MM.1S (cell line): ENCODE results near the gene GPR42.

ENCODE experiments used
- DNase-seq: peaks from one replicate; pipeline ENCODE4 v3.0.0-alpha.2; 2015
- H2AFZ ChIP-seq: fragments of 300-600 bp; sonication (generic); 2 replicates; pipeline ENCODE4 v1.6.0; 2016; ENCODE audit warnings: antibody characterized with exemption, low read length
- H3F3A ChIP-seq: fragments of 300-600 bp; sonication (generic); 2 replicates; pipeline ENCODE4 v1.6.1; 2016; ENCODE audit warnings: mild to moderate bottlenecking, antibody characterized with exemption, low read length, moderate library complexity, mixed read lengths; ENCODE audit not compliant: insufficient read depth
- H3K27ac ChIP-seq: fragments of 300-600 bp; sonication (generic); 2 replicates; pipeline ENCODE4 v1.5.1; 2016; ENCODE audit warnings: mild to moderate bottlenecking, low read length
- H3K27me3 ChIP-seq: fragments of 300-600 bp; sonication (generic); replicated peaks from 2 replicates; pipeline ENCODE4 v1.6.0; 2016; ENCODE audit warnings: low read length; ENCODE audit not compliant: insufficient read depth
- H3K36me3 ChIP-seq: fragments of 300-600 bp; sonication (generic); replicated peaks from 2 replicates; pipeline ENCODE4 v1.6.1; 2016; ENCODE audit warnings: mild to moderate bottlenecking, low read length, mixed read lengths; ENCODE audit not compliant: insufficient read depth
- H3K4me1 ChIP-seq: fragments of 300-600 bp; sonication (generic); 2 replicates; pipeline ENCODE4 v1.6.1; 2016; ENCODE audit warnings: low read length, mixed read lengths
- H3K4me2 ChIP-seq: fragments of 300-600 bp; sonication (generic); 2 replicates; pipeline ENCODE4 v1.6.0; 2016; ENCODE audit warnings: low read depth, low read length
- H3K4me3 ChIP-seq: fragments of 300-600 bp; sonication (generic); 2 replicates; pipeline ENCODE4 v1.5.1; 2016; ENCODE audit warnings: low read length, mixed read lengths
- H3K79me2 ChIP-seq: fragments of 300-600 bp; sonication (generic); 2 replicates; pipeline ENCODE4 v1.6.1; 2016; ENCODE audit warnings: mixed run types, low read length, mixed read lengths
- H3K9ac ChIP-seq: fragments of 300-600 bp; sonication (generic); 2 replicates; pipeline ENCODE4 v1.6.1; 2016; ENCODE audit warnings: low read length, mixed read lengths
- H3K9me2 ChIP-seq: fragments of 300-600 bp; sonication (generic); replicated peaks from 2 replicates; pipeline ENCODE4 v1.6.1; 2016; ENCODE audit warnings: mild to moderate bottlenecking, low read length, mixed read lengths; ENCODE audit not compliant: insufficient read depth
- H3K9me3 ChIP-seq: fragments of 300-600 bp; sonication (generic); replicated peaks from 2 replicates; pipeline ENCODE4 v1.6.1; 2016; ENCODE audit warnings: mild to moderate bottlenecking, low read length, mixed read lengths; ENCODE audit not compliant: insufficient read depth
- H4K20me1 ChIP-seq: fragments of 300-600 bp; sonication (generic); 2 replicates; pipeline ENCODE4 v1.6.1; 2016; ENCODE audit warnings: mild to moderate bottlenecking, low read length, moderate library complexity, mixed read lengths; ENCODE audit not compliant: insufficient read depth
- EZH2 ChIP-seq: fragments of 300-600 bp; sonication (generic); optimal IDR thresholded peaks from 2 replicates; pipeline ENCODE3; 2017; ENCODE audit warnings: low read depth, mild to moderate bottlenecking, antibody characterized with exemption, low read length, mixed read lengths
- EZH2phosphoT487 ChIP-seq: fragments of 300-600 bp; sonication (generic); IDR thresholded peaks from 2 replicates; pipeline ENCODE4 v1.6.1; 2018; ENCODE audit warnings: antibody characterized with exemption, low read length
- TF ChIP-seq, protein P1 (sequence below): fragments of 300-600 bp; sonication (generic); IDR thresholded peaks from 2 replicates; pipeline ENCODE4 v1.5.1; 2016; ENCODE audit warnings: antibody characterized with exemption, low read length, mixed read lengths

Gene GPR42

DNA sequence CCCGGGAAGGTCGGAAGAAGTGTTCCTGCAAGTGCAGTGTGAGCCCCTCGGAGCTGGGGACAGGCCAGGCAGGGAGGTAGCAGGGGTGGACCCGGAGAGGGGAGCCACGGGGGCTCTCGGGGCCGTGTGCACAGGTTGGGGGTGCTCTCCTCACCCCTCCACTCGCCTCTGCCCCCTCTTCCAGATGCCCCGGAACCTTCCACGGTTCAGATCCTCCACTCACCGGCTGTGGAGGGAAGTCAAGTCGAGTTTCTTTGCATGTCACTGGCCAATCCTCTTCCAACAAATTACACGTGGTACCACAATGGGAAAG is 32.9 kb upstream of the GPR42 start:
- H3F3A ChIP-seq, result no peaks in the 10 kb centered on the region
- no peak overlapping the region for H3K27ac ChIP-seq
- no peak overlapping the region for H3K9ac ChIP-seq
- no peaks in the 10 kb centered on the region for H3K9me2 ChIP-seq
- H4K20me1 ChIP-seq, result no peaks in the 10 kb centered on the region
- no peaks in the 10 kb centered on the region for H3K79me2 ChIP-seq
- H3K36me3 ChIP-seq, result no peaks in the 10 kb centered on the region
- no peaks in the 10 kb centered on the region for H3K4me1 ChIP-seq
- TF ChIP-seq, protein P1, sequence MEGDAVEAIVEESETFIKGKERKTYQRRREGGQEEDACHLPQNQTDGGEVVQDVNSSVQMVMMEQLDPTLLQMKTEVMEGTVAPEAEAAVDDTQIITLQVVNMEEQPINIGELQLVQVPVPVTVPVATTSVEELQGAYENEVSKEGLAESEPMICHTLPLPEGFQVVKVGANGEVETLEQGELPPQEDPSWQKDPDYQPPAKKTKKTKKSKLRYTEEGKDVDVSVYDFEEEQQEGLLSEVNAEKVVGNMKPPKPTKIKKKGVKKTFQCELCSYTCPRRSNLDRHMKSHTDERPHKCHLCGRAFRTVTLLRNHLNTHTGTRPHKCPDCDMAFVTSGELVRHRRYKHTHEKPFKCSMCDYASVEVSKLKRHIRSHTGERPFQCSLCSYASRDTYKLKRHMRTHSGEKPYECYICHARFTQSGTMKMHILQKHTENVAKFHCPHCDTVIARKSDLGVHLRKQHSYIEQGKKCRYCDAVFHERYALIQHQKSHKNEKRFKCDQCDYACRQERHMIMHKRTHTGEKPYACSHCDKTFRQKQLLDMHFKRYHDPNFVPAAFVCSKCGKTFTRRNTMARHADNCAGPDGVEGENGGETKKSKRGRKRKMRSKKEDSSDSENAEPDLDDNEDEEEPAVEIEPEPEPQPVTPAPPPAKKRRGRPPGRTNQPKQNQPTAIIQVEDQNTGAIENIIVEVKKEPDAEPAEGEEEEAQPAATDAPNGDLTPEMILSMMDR, result no peak
- no peak for TF ChIP-seq EZH2phosphoT487
- no peak for TF ChIP-seq EZH2
- no peak overlapping the region for H3K4me2 ChIP-seq
- no peak overlapping the region for H3K4me3 ChIP-seq
- no peak for DNase-seq
- peaks cover 92% of the 10 kb centered on the region for H3K27me3 ChIP-seq
- no peaks in the 10 kb centered on the region for H3K9me3 ChIP-seq
- no peak overlapping the region for H2AFZ ChIP-seq

DNA sequence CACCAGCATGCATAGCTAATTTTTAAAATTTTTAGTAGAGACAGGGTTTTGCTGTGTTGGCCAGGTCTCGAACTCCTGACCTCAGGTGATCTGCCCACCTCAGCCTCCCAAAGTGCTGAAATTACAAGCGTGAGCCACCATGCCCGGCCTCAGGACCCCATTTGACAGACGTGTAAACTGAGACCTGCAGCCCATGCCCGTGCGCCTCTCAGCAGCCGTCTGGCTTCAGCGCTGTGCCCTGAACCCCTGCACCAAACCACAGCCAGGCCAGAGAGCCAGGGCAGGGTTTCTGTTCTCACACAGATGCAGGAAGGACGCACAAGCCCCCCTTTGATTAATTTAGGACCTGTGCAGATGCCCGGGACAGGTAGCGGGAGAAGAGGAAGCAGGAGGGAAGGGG is 30.4 kb upstream of the GPR42 start:
- peaks cover 92% of the 10 kb centered on the region for H3K27me3 ChIP-seq
- H3K79me2 ChIP-seq, result no peaks in the 10 kb centered on the region
- no peaks in the 10 kb centered on the region for H3K9me2 ChIP-seq
- H4K20me1 ChIP-seq, result no peaks in the 10 kb centered on the region
- H3K4me3 ChIP-seq, result no peak overlapping the region
- H3K9ac ChIP-seq, result no peak overlapping the region
- no peaks in the 10 kb centered on the region for H3F3A ChIP-seq
- no peaks in the 10 kb centered on the region for H3K36me3 ChIP-seq
- H3K4me2 ChIP-seq, result no peak overlapping the region
- TF ChIP-seq EZH2phosphoT487 (no peak), EZH2 (no peak)
- TF ChIP-seq, protein P1, result no peak
- no peak for DNase-seq
- H3K9me3 ChIP-seq, result no peaks in the 10 kb centered on the region
- no peaks in the 10 kb centered on the region for H3K4me1 ChIP-seq
- H2AFZ ChIP-seq, result no peak overlapping the region
- H3K27ac ChIP-seq, result no peak overlapping the region

DNA sequence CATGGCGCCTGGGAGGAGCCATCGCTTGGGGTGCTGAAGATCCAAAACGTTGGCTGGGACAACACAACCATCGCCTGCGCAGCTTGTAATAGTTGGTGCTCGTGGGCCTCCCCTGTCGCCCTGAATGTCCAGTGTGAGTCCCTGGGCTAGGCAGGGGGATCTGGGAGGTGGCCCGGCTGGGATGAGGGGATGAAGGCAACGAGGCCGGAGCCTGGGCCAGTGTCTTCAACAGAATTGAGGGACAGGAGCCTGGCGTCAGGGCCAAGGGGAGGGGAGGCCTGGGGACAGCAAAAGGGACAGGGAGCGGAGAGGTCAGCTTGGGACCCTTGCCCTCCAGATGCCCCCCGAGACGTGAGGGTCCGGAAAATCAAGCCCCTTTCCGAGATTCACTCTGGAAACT is 29.9 kb upstream of the GPR42 start:
- no peaks in the 10 kb centered on the region for H3K36me3 ChIP-seq
- no peaks in the 10 kb centered on the region for H3K9me2 ChIP-seq
- H3K79me2 ChIP-seq, result no peaks in the 10 kb centered on the region
- no peak overlapping the region for H2AFZ ChIP-seq
- H3K4me3 ChIP-seq, result no peak overlapping the region
- H3K27me3 ChIP-seq, result peaks cover 92% of the 10 kb centered on the region
- H3K4me2 ChIP-seq, result no peak overlapping the region
- no peaks in the 10 kb centered on the region for H4K20me1 ChIP-seq
- no peaks in the 10 kb centered on the region for H3F3A ChIP-seq
- no peak for DNase-seq
- no peak overlapping the region for H3K9ac ChIP-seq
- no peaks in the 10 kb centered on the region for H3K9me3 ChIP-seq
- TF ChIP-seq, protein P1, result no peak
- TF ChIP-seq EZH2phosphoT487 (no peak), EZH2 (no peak)
- H3K27ac ChIP-seq, result no peak overlapping the region
- H3K4me1 ChIP-seq, result no peaks in the 10 kb centered on the region

DNA sequence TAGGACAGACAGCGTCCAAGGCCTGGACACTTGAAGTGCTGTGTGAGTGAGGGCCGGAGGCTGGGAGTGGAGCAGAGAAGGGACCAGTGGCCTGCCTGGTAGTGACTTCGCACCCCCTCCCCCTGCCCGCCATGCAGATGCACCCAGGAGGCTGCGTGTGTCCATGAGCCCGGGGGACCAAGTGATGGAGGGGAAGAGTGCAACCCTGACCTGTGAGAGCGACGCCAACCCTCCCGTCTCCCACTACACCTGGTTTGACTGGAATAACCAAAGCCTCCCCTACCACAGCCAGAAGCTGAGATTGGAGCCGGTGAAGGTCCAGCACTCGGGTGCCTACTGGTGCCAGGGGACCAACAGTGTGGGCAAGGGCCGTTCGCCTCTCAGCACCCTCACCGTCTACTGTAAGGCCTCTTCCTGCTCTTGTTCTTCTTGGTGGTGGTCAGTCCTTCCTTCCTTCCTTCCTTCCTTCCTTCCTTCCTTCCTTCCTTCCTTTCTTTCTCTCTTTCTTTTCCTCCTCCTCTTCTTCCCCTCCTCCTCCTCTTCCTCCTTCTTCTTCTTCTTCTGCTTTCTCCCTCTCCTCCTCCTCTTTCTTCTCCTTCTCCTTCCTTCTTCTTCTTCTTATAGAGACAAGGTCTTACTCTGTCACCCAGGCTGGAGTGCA is 29.2 kb upstream of the GPR42 start:
- no peak overlapping the region for H3K4me2 ChIP-seq
- no peak overlapping the region for H3K27ac ChIP-seq
- no peaks in the 10 kb centered on the region for H3K36me3 ChIP-seq
- H3K4me3 ChIP-seq, result no peak overlapping the region
- H3F3A ChIP-seq, result no peaks in the 10 kb centered on the region
- H3K9me3 ChIP-seq, result no peaks in the 10 kb centered on the region
- H2AFZ ChIP-seq, result no peak overlapping the region
- no peak overlapping the region for H3K9ac ChIP-seq
- H4K20me1 ChIP-seq, result no peaks in the 10 kb centered on the region
- no peaks in the 10 kb centered on the region for H3K79me2 ChIP-seq
- H3K9me2 ChIP-seq, result no peaks in the 10 kb centered on the region
- no peak for DNase-seq
- TF ChIP-seq EZH2phosphoT487, result no peak
- TF ChIP-seq EZH2, result no peak
- TF ChIP-seq, protein P1, result no peak
- H3K4me1 ChIP-seq, result no peaks in the 10 kb centered on the region
- H3K27me3 ChIP-seq, result peaks cover 92% of the 10 kb centered on the region
